ENCODE data around the gene ANKS1B. TPM values are rescaled to one million over a fixed set of nuclear protein-coding genes. Genes with fewer than 3 reads are reported as not detected.

ANKS1B gene
- total RNA-seq, 1 experiment from 2014 or later = 0.11 TPM

DNA sequence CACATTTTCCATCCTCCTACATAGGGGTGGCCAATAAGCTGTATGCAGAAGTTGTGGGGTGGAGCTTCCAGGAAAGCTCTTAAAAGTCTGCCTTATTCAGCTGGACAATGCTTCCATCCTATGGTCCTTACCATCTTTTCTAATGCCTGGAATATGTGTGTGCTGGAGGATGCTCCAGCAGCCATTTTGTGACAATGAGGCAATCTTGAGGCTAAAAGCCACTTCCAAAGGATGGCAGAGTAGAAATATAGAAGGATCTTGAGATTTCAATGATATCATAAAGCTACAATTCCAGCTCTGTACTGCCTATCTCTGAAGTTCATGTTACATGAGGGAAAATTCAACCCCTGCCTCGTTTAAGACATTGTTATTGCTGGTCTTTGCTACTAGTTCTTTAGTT, 1244.0 kb downstream of the ANKS1B start:
- DNase-seq (ENCODE audit: low read depth) = no peak

DNA sequence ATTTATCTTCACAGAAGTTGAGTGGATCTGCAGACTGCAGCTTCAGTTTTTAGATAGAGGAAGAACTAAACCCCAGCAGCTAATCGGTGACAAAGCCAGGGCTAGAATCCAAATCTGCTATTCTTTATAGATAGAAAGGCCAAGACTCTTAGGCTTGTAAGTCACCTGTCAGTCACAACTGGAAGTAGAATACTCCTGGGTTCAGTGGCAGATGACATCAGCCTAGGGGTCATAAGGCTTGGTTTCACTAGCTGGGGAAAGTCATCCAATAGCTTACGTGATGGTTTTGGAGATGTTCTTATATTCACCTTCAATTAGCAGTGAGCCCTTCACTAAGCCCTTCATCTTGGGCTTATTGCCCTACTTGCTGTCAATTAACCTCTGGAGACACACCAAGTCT, 1246.2 kb downstream of the ANKS1B start:
- DNase-seq (ENCODE audit: low read depth) = no peak

DNA sequence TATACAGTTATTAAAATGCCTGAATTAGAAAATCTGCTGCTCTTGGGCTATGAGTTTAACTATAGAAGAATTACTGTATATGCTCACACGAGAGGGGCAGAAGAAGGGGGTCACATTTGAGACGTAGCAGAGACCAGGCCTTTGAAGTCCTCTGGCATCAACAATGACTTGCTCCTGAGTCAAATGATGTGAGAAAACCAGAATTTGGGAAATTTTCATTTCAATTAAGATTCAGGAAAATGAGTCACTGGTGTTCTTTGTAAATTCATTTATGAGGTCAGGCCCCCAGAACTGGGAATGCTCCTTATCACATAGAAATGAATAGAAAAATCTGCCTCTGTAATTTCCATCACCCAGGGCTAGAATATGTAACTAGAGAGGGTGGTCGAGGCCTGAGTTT, 1246.7 kb downstream of the ANKS1B start:
- DNase-seq (ENCODE audit: low read depth) = no peak

DNA sequence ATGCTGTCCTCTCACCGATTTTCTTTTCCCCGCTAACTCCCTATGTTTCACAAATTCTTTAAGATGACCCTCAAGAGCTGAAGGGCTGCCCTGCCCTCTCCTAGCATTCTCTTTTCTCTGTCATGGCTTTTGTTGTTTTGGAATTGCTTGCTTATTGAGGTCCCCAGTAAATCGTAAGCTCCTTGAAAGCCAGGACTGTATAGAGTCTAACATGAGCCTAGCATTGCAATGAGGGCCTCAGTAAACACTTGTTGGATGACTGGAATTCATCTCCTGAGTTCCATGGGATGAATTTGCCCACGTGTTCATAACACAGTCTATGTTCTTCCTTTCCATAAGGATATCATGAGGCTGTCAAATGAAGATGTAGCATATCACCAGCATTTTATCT, 1247.4 kb downstream of the ANKS1B start:
- no peak for DNase-seq (ENCODE audit: low read depth)

DNA sequence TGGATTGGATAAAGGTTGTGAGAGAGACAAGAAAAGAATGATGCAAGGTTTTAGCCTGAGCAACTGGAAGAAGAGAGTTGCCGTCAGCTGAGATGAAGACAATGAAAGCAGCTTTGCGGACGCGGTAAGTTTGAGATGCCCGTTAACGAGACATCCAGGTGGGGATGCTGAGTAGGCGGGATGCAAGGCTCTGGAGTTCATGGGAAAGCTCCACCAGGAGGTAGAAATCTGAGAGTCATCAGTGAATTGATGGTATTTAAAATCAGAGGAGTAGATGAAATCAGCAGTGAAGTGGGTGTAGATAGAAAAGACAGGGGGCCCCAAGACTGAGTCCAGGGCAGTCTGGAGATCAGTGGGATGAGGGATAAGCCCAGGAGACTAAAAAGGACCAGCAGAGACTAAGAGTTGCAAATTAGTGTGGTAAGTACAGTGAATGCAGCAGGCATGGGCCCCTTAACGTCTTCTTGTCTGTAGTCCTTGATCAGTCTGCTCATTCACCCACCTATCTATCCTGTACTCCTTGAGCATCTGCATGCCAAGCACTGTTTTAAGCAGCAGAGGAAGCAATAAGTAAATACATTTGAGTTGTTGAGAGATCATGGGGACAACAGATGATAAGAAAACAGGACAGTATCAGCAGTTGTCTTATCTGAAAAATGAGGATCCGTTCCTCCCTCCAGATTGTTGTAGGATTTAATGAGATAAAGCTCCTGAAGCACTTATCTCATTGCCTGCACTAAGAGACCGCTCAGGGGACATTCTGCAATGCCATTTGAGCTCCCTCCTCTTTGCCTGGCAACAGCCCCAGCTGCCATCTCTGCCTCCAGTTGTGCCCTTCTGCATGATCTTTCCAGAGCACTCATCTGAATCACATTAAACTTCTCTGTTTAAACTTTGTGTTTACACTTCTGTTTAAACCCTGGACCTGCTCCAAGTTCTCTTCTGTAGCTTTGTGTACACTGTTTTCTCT, 1248.1 kb downstream of the ANKS1B start:
- DNase-seq (ENCODE audit: low read depth) = no peak

DNA sequence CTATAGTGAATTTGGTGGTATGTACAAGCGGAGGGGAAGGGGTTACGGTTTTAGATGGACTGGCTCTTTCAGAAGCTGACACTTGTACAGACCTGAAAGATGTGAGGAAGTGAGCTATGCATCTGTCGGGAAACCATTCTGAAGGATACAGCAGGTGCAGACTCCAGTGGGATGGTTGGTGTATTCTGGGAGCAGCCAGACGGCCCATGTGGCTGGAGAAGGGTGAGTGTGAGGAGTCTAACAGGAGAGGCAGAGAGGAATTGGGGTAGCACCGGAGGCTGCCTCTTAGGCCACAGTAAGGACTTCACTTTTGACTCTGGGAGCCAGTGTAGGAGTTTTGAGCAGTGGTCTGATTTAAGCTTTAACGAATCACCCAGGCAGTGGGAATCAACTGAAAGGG, 1248.9 kb downstream of the ANKS1B start:
- DNase-seq (ENCODE audit: low read depth) = no peak

DNA sequence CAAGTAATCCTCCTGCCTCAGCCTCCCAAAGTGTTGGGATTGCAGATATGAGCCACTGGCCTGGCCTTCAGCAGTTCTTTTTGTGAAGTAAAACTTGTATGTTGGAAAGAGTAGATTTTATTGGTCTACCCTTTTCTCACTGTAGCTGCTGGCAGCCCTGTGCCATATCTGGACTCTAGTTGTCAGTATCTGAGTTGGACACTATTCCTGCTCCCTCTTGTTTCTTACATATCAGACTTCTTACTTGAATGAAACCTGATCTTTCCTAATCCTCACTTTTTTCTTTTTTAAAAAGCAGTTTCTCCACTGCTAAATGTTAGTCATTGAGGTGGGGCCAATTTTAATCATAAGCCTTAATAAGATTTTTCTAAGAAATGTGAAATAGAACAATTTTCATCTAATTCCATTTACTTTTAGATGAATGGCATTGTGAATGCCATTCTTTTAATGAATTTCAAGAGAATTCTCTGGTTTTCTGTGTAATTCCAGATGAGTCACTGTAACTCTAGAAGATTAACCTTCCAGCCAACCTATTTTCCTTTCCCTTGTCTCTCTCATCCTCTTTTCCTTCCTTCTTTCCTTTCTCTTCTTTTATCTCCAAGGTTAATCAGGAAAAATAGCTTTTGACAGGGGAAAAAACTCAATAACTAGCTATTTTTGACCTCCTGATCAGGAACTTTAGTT, 1250.9 kb downstream of the ANKS1B start:
- peak; percentile 30 for DNase-seq (ENCODE audit: low read depth)

DNA sequence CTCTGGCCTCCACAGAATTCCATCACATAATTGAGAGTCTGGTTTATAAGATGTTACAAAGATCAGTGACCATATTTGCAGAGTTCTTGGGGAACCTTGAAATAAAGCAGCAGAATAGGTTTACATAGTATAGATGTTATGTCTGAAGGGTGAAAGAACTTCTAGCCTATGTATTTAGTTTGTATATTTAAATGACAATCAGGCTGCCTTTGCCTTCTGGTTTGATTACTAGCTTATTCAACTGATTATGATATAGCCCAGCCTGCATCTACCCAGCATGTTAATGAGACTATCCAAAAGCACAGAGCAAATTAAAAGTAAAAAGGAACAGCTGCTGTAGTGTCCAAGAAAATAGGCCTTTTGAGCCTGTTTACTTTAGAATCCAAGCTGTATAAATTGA, 1254.3 kb downstream of the ANKS1B start:
- no peak for DNase-seq (ENCODE audit: low read depth)

DNA sequence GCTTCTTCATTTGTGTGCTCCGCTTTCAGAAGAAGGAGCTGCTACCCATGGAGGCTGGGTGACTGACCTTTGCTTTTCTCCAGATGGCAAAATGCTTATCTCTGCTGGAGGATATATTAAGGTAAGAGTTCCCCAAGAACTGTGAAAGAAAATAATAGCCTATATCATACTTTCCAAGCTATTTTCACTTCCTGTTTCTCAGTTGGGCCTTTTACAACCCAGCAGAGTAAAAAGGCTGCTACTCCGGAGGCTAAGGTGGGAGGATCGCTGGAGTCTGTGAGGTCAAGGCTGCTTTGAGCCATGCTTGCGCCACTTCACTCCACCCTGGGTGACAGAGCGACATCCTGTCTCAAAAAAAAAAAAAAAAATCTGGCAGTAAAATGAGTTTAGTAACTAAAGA, 1257.5 kb downstream of the ANKS1B start:
- DNase-seq (ENCODE audit: low read depth) = no peak

DNA sequence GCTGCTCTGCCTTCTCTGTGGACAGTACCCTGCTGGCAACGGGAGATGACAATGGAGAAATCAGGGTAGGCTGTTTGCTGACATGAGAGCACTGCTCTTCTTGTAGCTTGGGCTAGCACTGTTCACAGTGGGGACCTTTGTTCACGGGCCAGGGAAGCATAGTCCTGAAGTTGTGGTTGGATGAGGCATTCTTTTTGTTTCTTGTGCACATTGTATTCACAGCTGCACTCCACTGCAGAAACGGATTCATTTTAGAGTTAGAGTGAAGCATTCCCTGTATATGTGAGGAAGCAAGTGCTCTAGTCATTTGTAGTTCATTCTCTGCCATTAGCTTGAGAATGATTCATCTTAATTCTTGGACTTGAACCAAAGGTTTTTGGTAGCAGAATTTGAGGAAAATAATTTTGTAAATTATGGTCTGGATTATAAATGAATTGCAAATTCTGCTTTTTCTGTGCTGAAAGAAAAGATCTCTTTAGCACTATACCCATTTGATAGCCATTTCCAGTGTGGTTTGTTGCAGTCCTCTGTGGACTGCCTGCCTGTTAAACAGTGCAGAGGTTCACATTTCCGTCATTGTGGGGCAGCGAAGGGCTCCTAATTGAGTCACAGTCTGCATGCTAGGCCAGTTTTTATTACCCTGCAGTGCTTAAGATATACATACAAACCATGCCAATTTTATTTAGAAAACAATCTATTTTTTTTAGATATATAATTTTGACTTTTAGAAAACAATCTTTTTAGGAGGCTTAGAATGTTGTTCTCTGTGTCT, 1259.1 kb downstream of the ANKS1B start:
- DNase-seq (ENCODE audit: low read depth) = peak; percentile 56

DNA sequence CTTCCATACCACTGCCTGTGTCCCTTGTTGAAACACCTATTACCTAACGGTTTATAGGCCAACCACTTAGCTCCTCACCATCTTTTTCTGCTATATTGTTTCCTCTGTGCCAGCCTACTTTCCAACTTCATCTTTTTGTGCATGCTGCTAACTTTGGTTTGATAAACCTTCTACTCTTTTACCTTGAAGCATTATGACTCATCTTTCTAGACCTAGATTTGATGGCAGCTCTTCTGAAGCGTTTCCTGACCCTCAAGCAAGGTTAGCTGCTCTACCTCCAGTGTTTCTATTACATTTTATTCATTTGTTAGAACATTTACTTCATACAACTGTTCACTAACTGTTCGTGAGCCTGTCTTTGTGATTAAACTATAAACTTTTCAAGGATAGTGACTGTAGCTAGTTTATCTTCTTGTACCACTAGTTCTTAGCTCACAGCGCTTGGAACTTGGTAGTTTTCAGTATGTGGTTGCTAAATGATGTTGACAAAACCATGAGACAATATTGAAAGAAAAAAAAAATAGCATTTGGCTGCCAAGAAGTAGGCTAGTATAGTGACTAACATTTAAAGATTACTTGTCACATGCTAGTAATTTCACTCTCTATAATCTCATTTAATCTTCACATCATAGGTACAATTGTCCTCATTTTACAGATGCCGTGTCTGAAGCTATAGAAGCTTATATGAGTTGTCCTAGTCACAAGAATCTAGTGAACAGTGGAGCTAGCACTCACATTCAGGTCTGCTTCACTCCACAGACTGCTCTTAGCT, 1260.2 kb downstream of the ANKS1B start:
- no peak for DNase-seq (ENCODE audit: low read depth)

DNA sequence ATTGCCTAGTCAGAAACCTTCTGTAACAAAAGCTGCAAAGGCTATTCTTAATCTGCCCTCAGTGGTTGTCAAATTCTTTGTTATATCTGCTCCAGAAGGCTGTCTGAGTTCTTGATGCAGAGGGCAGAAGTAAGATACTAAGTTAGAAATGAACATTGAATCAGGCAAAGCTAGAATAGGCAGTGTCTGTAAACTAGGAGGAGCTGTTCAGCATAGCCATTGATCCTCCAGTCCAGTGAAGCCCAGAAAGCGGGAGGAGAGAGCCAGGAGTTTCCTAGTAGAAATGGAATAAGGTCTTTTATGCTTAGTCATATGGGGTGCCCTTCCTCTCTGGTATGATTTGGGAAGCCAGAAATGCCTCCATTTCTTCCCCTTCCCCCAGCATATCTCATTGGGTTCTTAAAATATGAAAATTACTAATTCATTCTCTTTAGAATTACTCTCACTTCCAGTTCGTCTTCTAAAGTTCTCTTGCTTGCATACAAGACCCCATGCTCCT, 1263.5 kb downstream of the ANKS1B start:
- no peak for DNase-seq (ENCODE audit: low read depth)

DNA sequence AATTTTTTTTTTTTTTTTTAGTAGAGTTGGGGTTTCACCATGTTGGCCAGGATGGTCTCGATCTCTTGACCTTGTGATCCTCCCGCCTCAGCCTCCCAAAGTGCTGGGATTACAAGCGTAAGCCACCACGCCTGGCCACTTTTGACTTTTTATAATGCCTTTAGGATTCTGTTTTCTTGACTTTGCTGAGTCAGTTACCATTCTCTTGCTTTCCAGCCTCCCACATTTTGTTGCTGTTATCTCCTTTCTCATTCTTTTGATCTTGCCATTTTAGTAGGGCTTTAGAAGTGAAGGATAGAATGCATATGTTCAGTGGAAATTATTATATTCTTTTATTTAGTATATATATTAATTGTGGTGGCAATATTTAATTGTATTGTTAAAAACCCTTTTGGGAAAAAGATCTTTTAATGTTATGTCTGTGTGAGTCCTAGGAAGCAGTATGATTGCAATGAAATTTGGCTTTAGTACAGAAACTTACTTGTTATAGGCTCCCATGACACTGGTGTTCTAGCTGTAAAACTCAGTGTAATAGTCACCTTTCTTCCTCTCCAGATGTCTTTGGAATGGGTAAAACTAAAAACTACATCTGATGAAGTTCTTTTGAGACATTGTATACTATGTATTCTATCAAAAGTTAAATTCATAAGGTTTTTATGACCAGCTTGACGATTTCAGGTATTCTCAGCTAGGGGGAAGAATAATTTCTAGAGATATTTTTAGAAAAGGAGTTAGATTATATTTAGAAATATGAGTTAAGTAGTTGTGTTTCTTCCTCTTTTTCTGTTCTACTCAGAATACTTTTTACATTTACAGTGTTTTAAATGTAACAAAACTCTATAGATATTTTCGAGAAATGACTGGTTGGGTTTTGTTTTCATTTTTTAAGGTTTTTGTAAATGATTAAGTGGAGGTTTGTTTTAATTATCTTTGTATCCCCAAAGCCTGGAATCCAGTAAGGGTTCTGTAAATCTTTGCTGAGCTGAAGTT, 1264.9 kb downstream of the ANKS1B start:
- DNase-seq (ENCODE audit: low read depth) = no peak

DNA sequence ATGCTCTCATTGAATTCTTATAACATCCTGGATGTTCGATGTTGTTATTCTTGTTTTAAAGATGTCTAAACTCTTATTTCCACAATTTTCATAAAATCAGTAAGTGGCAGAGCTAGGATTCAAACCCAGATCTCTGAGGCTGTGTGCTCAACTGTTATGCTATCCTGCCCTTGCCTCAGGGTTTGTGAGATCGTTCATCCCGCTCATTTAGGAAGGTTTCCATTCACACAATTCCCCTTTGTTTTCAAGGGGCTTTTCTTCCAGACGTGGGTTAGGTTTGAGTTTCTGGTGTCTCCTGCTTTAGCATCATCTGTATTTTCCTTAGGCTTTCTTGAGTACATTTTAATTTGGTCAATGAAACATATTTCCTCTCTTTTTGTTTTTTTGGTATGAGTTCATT, 1270.3 kb downstream of the ANKS1B start:
- no peak for DNase-seq (ENCODE audit: low read depth)

DNA sequence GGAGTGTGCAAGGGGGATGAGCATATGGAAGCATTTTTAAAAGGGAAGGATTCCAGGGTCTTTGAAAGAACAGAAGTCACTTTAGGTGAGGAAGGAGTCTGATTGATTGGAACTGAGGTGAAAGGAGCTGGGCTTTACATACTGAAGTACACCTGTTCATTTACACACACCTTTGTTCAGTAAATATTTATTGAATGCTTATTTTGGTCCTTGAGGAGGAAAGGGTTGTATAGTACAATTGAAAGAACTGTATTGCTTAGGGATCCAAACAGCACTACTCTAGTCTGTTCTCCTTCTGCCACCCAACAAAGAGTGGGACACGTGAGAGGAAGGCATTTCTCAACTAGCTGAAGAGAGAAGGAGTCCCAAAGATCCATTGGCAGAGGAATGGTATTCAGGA, 1275.7 kb downstream of the ANKS1B start:
- no peak for DNase-seq (ENCODE audit: low read depth)

DNA sequence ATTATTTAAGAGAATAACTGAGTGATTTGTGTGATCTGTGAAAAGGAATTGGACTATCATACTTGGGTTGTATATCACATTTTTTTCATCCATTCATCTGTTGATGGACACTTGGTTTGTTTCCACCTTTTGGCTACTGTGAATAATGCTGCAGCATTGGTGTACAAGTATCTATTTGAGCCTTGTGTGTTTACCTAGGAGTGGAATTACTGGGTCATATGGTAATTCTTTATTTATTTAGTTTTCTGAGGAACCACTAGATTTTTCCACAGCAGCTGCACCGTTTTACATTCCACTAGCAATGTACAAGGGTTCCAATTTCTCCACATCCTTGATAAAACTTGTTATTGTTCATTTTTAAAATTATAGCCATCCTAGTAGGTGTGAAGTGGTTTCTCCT, 1283.6 kb downstream of the ANKS1B start:
- DNase-seq (ENCODE audit: low read depth) = peak; percentile 78

DNA sequence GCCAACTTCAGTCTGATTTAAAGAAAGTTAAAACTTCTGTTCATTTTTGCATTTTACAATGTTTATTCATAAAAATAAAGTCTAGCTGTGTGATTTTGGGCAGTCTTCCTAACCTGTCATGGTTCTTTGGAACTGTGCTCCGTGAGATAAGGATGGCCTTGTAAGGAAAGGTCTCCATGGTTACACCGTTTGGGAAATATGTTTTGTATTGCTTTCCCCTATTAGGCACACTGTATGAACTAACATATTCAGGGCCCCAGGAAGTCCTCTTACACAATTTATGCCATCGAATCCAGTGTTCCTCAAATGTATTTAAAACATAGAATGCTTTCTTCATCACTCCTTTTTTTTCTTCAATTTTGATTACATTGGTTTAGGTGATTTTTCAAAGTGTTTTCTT, 1285.2 kb downstream of the ANKS1B start:
- DNase-seq (ENCODE audit: low read depth) = no peak

DNA sequence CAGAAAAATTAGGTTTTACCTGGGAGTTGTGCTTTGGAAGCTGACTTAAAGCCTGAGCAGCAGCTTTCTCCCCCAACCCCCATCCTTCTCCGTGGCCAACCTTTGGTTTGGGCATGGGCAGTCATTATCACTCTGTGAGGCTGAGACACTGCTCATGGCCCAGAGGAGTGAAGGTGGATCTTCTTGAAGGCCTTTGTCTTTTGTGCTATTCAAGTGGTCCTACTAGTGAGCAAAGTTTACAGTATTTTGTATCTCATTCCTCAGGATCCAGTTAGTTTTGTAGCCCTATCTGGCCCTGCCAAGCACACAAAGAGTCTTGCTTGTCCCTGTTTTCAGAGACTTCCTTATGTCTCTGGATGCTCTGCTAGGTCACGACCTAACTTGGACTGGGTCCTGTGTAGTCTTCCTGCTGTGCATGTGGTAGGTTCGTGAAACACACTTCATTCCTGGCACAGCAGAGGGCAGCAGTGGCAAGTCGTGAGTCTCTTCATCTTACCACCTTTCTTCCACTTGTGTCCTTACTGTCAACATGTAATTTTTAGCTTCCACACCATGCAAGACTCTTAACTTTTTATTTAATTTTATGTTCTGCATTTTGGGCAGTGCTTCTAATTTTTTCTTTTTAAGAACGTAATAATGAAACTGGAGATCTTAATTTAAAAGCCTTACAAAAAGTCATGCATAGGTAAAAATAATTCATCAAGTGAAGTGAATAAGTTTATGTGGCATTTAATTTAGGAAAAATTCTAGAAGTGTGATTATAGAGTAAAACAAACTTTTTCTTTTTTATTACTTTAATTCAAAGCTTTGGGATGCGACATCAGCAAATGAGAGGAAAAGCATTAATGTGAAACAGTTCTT, 1285.9 kb downstream of the ANKS1B start:
- DNase-seq (ENCODE audit: low read depth) = peak; percentile 50

DNA sequence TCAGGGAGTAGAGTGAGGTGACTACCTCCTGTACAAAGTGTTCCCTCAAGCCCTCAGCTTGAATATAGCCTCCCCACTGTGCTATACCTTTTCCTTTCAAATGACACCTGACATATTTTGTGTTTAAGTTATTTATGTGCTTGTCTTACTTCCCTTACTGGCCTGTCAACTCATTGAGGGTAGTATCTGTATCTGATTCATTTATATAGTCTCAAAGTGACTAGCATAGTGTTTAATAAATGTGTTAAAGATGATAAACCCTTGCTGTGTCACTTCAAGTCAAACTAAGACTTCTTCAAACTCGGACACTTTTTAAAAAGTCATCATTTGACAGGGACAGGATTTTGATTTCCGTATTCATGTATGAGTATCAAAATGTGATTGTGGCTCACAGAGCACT, 1287.5 kb downstream of the ANKS1B start:
- no peak for DNase-seq (ENCODE audit: low read depth)
